Hepatocyte (in vitro differentiated cells): Measurements from ENCODE around the gene JAG1. TPM values are rescaled to one million over a fixed set of nuclear protein-coding genes. Genes with fewer than 3 reads are reported as not detected.

Source experiments
- DNase-seq: peaks from one replicate; pipeline ENCODE4 v3.0.0-alpha.2; 2016; ENCODE audit warnings: low spot score
- H2AFZ ChIP-seq: fragments of 200-600 bp; sonication (generic); 2 replicates; pipeline ENCODE4 v1.6.0; 2016; ENCODE audit warnings: antibody characterized with exemption, mild to moderate bottlenecking
- H3K27ac ChIP-seq: fragments of 200-600 bp; sonication (generic); 2 replicates; pipeline ENCODE4 v1.5.1; 2016; ENCODE audit warnings: mild to moderate bottlenecking
- H3K27me3 ChIP-seq: fragments of 200-600 bp; sonication (generic); 2 replicates; pipeline ENCODE4 v1.6.1; 2016
- H3K36me3 ChIP-seq: fragments of 200-600 bp; sonication (generic); replicated peaks from 2 replicates; pipeline ENCODE4 v1.5.1; 2016; ENCODE audit warnings: low read depth; ENCODE audit not compliant: insufficient read depth
- H3K4me1 ChIP-seq: fragments of 200-600 bp; sonication (generic); 2 replicates; pipeline ENCODE4 v1.5.1; 2016; ENCODE audit warnings: mild to moderate bottlenecking, moderate library complexity; ENCODE audit not compliant: insufficient read depth
- H3K4me2 ChIP-seq: fragments of 200-600 bp; sonication (generic); 2 replicates; pipeline ENCODE4 v1.6.0; 2016
- H3K4me3 ChIP-seq: fragments of 200-600 bp; sonication (generic); 2 replicates; pipeline ENCODE4 v1.5.1; 2016; ENCODE audit warnings: mild to moderate bottlenecking
- H3K79me2 ChIP-seq: fragments of 200-600 bp; sonication (generic); 2 replicates; pipeline ENCODE4 v1.6.0; 2017; ENCODE audit warnings: mild to moderate bottlenecking
- H3K9me2 ChIP-seq: fragments of 200-600 bp; sonication (generic); replicated peaks from 2 replicates; pipeline ENCODE4 v1.6.0; 2017; ENCODE audit warnings: mild to moderate bottlenecking; ENCODE audit not compliant: insufficient read depth
- H3K9me3 ChIP-seq: fragments of 200-600 bp; sonication (generic); 2 replicates; pipeline ENCODE4 v1.5.1; 2016; ENCODE audit warnings: low read depth, mild to moderate bottlenecking
- H4K20me1 ChIP-seq: fragments of 200-600 bp; sonication (generic); 2 replicates; pipeline ENCODE4 v1.6.0; 2016; ENCODE audit warnings: mild to moderate bottlenecking; ENCODE audit not compliant: insufficient read depth, poor library complexity, severe bottlenecking
- CTCF ChIP-seq: fragments of 200-600 bp; sonication (generic); IDR thresholded peaks from 2 replicates; pipeline ENCODE4 v1.5.1; 2016; ENCODE audit warnings: antibody characterized with exemption, mild to moderate bottlenecking; ENCODE audit not compliant: poor library complexity
- EZH2 ChIP-seq: fragments of 200-600 bp; sonication (generic); IDR thresholded peaks from 2 replicates; pipeline ENCODE4 v1.6.1; 2016; ENCODE audit warnings: antibody characterized with exemption, mild to moderate bottlenecking, borderline replicate concordance
- EZH2phosphoT487 ChIP-seq: fragments of 200-600 bp; sonication (generic); IDR thresholded peaks from one replicate; pipeline ENCODE4 v1.6.1; 2018; ENCODE audit warnings: antibody characterized with exemption, mild to moderate bottlenecking, low read depth, moderate library complexity; ENCODE audit not compliant: unreplicated experiment, severe bottlenecking
- WGBS: methylation state at CpG from one replicate; pipeline ENCODE4 v1.1.6; 2016; ENCODE audit warnings: low lambda C conversion rate; ENCODE audit errors: missing lambda C conversion rate; 5-methylcytosine and 5-hydroxymethylcytosine counted together
- polyA plus RNA-seq: library from polyadenylated mRNA; unstranded; fragments of >200 nt; fragmentation: Nextera tagmentation; extraction: Ambion mirVana; gene quantifications from 2 replicates; pipeline ENCODE4 v1.2.1, GENCODE V29; 2016
- total RNA-seq: library from RNA; depleted of rRNA; stranded (reverse); fragments of >200 nt; gene quantifications from 2 replicates; pipeline ENCODE4 v1.2.3, GENCODE V29; 2014

Gene JAG1
- total and polyA plus RNA-seq, 2 experiments from 2014 or later = 21.0 to 51.5 TPM

DNA sequence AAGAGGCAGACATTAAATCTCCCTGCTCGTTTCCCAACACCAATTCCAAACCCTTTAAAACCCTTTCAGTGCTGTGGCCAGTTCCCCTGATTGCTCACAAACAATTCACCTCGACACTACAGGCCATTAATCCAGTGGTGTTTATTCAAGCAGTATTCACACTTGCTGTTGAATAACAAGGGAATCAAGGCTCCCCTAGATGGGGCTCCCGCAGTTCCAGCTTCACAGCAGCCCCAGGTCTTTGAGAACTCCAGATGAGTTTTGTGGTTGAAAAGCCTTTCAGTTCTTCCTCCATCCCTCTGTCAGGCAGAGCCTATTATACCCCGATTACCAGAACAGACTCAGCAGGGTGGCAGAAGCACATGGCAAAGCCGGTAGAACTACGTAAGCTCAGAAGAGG lies 36.2 kb downstream of the JAG1 start:
- Histone ChIP-seq H2AFZ (no peak overlapping the region), H3K4me2 (no peak overlapping the region), H4K20me1 (no peaks in the 10 kb centered on the region), H3K4me3 (no peak overlapping the region), H3K79me2 (no peaks in the 10 kb centered on the region), H3K27me3 (no peaks in the 10 kb centered on the region), H3K27ac (peak overlapping the region; percentile 10), H3K9me3 (no peaks in the 10 kb centered on the region), H3K4me1 (peaks cover 4% of the 10 kb centered on the region), H3K36me3 (no peaks in the 10 kb centered on the region), H3K9me2 (no peaks in the 10 kb centered on the region)
- DNase-seq = no peak
- TF ChIP-seq CTCF (no peak), EZH2 (no peak), EZH2phosphoT487 (no peak)
- 51% methylated on average over 6 of the region's 6 CpGs for WGBS

DNA sequence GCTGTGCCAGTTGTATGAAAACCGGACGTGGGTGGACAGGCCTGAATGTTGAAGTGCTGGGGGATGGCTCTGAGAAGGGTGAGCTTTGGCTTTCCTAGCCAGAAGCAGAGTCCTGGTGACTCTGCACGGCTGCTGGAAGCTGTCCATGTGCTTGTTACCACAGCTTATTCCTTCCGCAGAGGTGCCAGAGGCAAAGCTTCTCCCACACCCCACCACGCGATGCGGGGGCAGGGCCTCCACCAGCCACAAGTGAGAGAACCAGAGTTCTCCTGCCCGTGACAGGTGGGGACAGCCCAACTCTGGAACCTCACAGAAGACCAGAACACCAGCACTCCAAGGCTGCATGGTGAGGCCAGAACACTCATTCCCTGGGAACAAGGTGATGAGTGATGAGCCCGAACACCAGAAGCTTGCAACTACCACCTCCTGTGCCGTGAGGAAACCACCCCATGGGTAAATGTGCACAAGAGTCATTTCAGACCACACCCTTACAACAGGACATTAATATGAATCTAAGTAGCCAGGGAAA lies 36.7 kb downstream of the JAG1 start:
- Histone ChIP-seq H3K4me3 (no peak overlapping the region), H2AFZ (no peak overlapping the region), H4K20me1 (no peaks in the 10 kb centered on the region), H3K9me2 (no peaks in the 10 kb centered on the region), H3K4me1 (peaks cover 4% of the 10 kb centered on the region), H3K9me3 (no peaks in the 10 kb centered on the region), H3K79me2 (no peaks in the 10 kb centered on the region), H3K27ac (peak overlapping the region; percentile 10), H3K27me3 (no peaks in the 10 kb centered on the region), H3K36me3 (no peaks in the 10 kb centered on the region), H3K4me2 (no peak overlapping the region)
- TF ChIP-seq EZH2phosphoT487 = no peak
- TF ChIP-seq CTCF = no peak
- no peak for TF ChIP-seq EZH2
- 79% methylated on average over 10 of the region's 10 CpGs for WGBS
- DNase-seq = no peak

DNA sequence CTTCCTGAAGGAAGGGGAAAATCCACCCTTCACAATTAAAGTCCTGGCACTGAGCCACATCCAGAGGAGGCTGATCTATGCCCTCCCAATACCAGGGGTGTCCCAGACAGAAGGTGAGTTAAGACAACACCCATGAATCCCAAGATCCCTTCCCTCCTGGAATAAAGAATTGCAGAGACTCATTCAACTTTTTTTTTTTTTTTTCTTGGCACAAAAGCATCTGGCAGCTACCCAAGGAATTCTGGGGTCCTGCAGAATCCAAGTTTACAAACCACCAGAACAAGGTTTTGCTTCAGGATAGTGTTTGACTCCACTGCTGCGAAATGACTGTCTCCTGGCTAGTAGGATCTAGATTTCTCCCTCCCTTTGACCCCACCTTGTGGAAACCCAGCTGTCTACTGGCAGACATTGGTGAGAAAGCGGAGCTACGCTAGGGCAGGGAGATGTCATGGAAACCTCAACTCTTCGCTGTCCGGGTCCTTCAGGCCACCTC lies 37.4 kb downstream of the JAG1 start:
- no peak for TF ChIP-seq EZH2
- no peak for TF ChIP-seq CTCF
- TF ChIP-seq EZH2phosphoT487 = no peak
- Histone ChIP-seq H3K9me2 (no peaks in the 10 kb centered on the region), H2AFZ (no peak overlapping the region), H3K27ac (no peak overlapping the region), H3K36me3 (no peaks in the 10 kb centered on the region), H3K4me1 (peaks cover 4% of the 10 kb centered on the region), H3K4me2 (no peak overlapping the region), H3K9me3 (no peaks in the 10 kb centered on the region), H3K79me2 (no peaks in the 10 kb centered on the region), H3K27me3 (no peaks in the 10 kb centered on the region), H4K20me1 (no peaks in the 10 kb centered on the region), H3K4me3 (no peak overlapping the region)
- 78% methylated on average over 5 of the region's 5 CpGs for whole genome bisulfite sequencing
- peak; percentile 39 for DNase-seq
